Peyer's patch (tissue), 4 donors: ENCODE results near the gene CHIC2. TPM values are rescaled to one million over a fixed set of nuclear protein-coding genes. Genes with fewer than 3 reads are reported as not detected.

Source experiments
- DNase-seq, 3 donors: peaks; one replicate each; pipeline ENCODE4 v3.0.0-alpha.2; 2017 to 2019
- H3K27ac ChIP-seq, 4 donors: fragments of 200-600 bp; sonication (generic); one replicate each; pipeline ENCODE4 v1.5.1; 2016 to 2019
- H3K27me3 ChIP-seq, 2 donors: fragments of 200-600 bp; sonication (generic); one replicate each; pipeline ENCODE4 v1.5.1; 2019
- H3K36me3 ChIP-seq, 3 donors: fragments of 200-600 bp; sonication (generic); one replicate each; pipeline ENCODE4 v1.5.1; 2016 to 2019
- H3K4me1 ChIP-seq, 4 donors: fragments of 200-600 bp; sonication (generic); one replicate each; pipeline ENCODE4 v1.5.1; 2016 to 2019
- H3K4me3 ChIP-seq, 4 donors: fragments of 200-600 bp; sonication (generic); 1 replicate in 3 of 4; 2 replicates in 1 of 4; pipeline ENCODE4 v1.5.1; 2016 to 2019; ENCODE audit warnings: mild to moderate bottlenecking in 1 of 4
- H3K9me3 ChIP-seq, 4 donors: fragments of 200-600 bp; sonication (generic); one replicate each; pipeline ENCODE4 v1.5.1; 2016 to 2019; ENCODE audit warnings: mild to moderate bottlenecking in 1 of 4
- POLR2A ChIP-seq, 2 donors: fragments of 450-650 bp; IDR thresholded peaks; one replicate each; pipeline ENCODE4 v1.5.1; 2017; ENCODE audit warnings: antibody characterized with exemption in 2 of 2, mild to moderate bottlenecking in 2 of 2, moderate library complexity in 2 of 2
- total RNA-seq, 4 donors: library from RNA; depleted of rRNA; stranded (reverse); fragments of >200 nt; gene quantifications; one replicate each; pipeline ENCODE4 v1.1.0, GENCODE V29; 2016
- TF ChIP-seq, protein P1 (sequence below), 6 experiments: fragments of 450-650 bp in 4 of 6; fragments of 200-600 bp in 2 of 6; sonication (generic) in 1 of 6; IDR thresholded peaks; one replicate each; pipeline ENCODE4 v1.5.1; 2017 to 2019; ENCODE audit warnings: antibody characterized with exemption in 6 of 6, mild to moderate bottlenecking in 3 of 6, moderate library complexity in 1 of 6

Gene CHIC2
- total RNA-seq, 4 donors from 2014 or later = 34.7 to 59.4 (median 47.6) TPM

DNA sequence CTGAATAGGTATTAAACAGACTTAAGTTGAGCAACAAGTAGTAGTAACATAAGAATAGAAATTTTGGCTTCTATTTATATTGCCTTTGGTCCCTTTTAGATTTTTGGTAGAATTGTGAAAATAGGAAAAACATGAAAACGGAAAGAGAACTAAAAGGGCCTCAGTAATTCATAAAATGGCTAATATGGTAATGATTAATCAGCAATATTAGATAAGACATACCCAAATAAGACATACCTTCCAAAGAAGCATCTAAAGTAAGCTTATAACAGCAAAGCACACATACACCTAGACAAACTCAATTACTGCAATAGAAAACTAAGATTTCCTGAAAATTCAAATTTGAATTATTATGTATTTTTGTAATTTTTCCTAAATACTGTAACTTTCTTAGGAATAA, 46.4 kb downstream of the CHIC2 start:
- H3K27me3 ChIP-seq = no peaks in the 10 kb centered on the region

DNA sequence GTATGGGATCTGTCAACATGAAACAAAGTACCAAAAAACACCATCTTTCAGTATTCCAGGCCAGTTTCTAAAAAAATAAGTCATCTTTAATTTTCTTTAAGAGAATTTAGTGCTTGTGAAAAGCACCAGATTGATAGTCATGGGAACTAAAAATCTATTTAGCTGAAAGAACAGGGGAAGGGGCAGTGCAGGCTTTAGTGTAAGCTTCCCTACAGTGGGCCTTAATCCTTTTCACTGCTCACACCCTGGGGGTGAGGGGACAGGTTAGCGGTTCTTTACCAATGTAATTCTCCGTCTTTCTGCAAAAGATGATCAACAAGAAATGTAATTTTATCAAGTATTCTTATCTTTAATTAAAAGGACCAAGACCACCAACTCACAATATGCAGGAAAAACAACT, 47.1 kb downstream of the CHIC2 start:
- Histone ChIP-seq H3K4me1 (no peaks in the 10 kb centered on the region), H3K27ac (no peak overlapping the region), H3K36me3 (no peaks in the 10 kb centered on the region), H3K4me3 (no peak overlapping the region), H3K9me3 (no peaks in the 10 kb centered on the region), H3K27me3 (no peaks in the 10 kb centered on the region)
- DNase-seq = no peak
- TF ChIP-seq POLR2A (IDR thresholded peaks at IDR 0.05) = no peak
- TF ChIP-seq, protein P1, sequence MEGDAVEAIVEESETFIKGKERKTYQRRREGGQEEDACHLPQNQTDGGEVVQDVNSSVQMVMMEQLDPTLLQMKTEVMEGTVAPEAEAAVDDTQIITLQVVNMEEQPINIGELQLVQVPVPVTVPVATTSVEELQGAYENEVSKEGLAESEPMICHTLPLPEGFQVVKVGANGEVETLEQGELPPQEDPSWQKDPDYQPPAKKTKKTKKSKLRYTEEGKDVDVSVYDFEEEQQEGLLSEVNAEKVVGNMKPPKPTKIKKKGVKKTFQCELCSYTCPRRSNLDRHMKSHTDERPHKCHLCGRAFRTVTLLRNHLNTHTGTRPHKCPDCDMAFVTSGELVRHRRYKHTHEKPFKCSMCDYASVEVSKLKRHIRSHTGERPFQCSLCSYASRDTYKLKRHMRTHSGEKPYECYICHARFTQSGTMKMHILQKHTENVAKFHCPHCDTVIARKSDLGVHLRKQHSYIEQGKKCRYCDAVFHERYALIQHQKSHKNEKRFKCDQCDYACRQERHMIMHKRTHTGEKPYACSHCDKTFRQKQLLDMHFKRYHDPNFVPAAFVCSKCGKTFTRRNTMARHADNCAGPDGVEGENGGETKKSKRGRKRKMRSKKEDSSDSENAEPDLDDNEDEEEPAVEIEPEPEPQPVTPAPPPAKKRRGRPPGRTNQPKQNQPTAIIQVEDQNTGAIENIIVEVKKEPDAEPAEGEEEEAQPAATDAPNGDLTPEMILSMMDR (IDR thresholded peaks at IDR 0.05) = no peak

More for the DNA sequence above, 46.4 kb downstream of the CHIC2 start:
- Histone ChIP-seq H3K36me3 (no peaks in the 10 kb centered on the region), H3K4me3 (no peak overlapping the region), H3K27ac (no peak overlapping the region), H3K4me1 (no peaks in the 10 kb centered on the region), H3K9me3 (no peaks in the 10 kb centered on the region)
- TF ChIP-seq POLR2A (IDR thresholded peaks at IDR 0.05) = no peak
- TF ChIP-seq, protein P1 (IDR thresholded peaks at IDR 0.05) = no peak
- no peak for DNase-seq

DNA sequence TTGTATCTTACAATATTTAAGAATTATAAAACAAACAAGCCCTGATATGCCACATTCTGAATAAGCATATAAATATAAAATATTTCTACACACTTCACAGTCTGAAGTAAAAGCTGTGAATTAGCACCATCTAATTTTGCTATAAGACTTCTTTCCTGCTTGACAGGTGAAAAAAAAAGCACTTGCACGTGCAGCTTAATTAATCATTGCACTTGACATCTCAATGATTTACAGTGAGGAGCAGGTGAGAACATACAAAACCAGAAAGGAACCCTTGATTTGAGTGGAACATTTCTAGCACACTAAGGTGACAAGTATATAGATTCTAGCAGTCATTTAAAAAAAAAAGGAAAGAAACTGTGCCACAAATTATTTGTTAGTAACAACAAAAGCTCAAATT, 47.9 kb downstream of the CHIC2 start:
- no peak for TF ChIP-seq POLR2A (IDR thresholded peaks at IDR 0.05)
- TF ChIP-seq, protein P1 (IDR thresholded peaks at IDR 0.05) = no peak
- no peak overlapping the region for H3K4me3 ChIP-seq
- no peak for DNase-seq
- no peaks in the 10 kb centered on the region for H3K36me3 ChIP-seq
- H3K27ac ChIP-seq = no peak overlapping the region
- no peaks in the 10 kb centered on the region for H3K27me3 ChIP-seq
- no peaks in the 10 kb centered on the region for H3K4me1 ChIP-seq
- no peaks in the 10 kb centered on the region for H3K9me3 ChIP-seq

DNA sequence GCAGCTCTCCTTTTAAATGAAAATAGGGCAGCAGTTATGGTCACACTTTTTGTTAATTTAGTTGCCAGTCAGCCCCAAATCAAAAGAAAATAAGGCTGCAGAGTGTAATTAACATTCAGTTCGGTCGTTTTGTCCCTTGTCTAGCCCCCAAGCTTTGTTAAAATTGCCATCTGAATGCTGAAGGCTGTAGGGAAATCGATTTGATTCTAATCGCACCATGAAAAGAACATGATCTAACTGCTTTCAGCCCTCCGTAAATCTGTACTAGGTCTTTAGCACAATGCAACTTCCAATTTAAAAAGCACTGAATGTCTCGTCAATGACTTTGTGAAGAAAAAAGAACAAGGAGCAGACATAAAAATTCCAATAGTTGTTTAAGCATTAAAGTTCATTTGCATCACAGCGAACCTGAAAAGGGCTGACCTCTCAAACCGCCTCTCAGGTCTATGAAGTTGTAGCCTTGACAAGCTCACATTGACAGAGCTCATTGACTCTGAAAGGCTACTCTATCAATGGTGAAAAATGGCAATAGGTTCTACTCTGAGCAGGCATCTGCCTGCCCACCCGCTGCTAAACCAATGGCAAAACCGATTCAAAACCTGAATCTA, 48.9 kb downstream of the CHIC2 start:
- H3K27me3 ChIP-seq = no peaks in the 10 kb centered on the region
- DNase-seq = no peak
- H3K27ac ChIP-seq = no peak overlapping the region
- no peak overlapping the region for H3K4me3 ChIP-seq
- TF ChIP-seq, protein P1 (IDR thresholded peaks at IDR 0.05) = no peak
- TF ChIP-seq POLR2A (IDR thresholded peaks at IDR 0.05) = no peak
- no peaks in the 10 kb centered on the region for H3K4me1 ChIP-seq
- H3K9me3 ChIP-seq = no peaks in the 10 kb centered on the region
- no peaks in the 10 kb centered on the region for H3K36me3 ChIP-seq

DNA sequence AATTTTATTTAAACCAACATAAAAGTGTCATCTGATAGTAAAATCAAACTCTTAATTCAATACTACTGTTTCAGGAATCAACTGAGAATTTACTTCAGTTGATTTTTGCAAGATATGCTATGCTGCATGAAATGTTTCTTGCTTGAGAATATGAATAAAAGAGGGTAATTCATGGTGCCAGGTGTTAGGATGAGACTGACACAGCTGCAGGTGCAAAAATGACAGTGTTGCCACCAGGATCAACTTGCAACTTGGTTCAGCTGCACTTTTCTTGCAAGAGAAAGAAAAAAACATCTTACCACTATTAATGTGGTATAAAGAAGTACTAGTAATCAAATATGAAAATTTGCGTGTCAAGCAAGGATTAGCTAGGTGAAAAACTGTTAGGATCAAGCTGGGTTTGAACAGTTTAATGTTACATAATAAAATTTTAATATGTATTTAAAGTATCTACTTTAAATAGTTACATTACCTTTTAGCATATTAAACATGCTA, 49.7 kb downstream of the CHIC2 start:
- Histone ChIP-seq H3K27ac (no peak overlapping the region), H3K4me3 (no peak overlapping the region), H3K36me3 (no peaks in the 10 kb centered on the region), H3K9me3 (no peaks in the 10 kb centered on the region), H3K4me1 (no peaks in the 10 kb centered on the region), H3K27me3 (no peaks in the 10 kb centered on the region)
- no peak for DNase-seq
- no peak for TF ChIP-seq POLR2A (IDR thresholded peaks at IDR 0.05)
- TF ChIP-seq, protein P1 (IDR thresholded peaks at IDR 0.05) = no peak
